ENCODE results near the gene PHETA2.
"Not testable (repeated sequence)": the region's sequence is repeated elsewhere in the genome, so short reads cannot be mapped to it uniquely, and the experiment has no call there.

PHETA2 gene

DNA sequence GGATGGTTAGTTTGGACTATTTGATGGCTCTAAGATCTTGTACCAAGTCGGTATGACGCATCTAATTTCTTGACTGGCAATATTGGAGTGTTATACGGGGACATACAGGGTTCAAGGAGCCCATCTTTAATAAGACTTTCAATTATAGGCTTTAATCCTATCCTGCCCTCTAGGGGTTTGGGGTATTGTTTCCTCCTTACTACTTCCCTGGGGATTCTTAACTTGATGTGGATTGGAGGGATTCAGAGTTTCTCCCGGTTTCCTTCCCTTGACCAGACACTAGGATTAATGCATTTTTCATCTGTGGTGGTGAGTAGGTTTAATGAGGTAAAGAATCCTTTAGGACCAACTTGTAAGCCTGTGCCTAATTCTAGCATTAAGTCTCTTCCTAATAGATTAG is 37.8 kb downstream of the PHETA2 start:
- H3K4me1 Mint-ChIP-seq (ENCODE audit: low read depth), result no peaks in the 10 kb centered on the region
- DNase-seq, result no peak
- H3K9me3 Mint-ChIP-seq, result peaks cover 9% of the 10 kb centered on the region
- H3K27me3 Mint-ChIP-seq, result no peaks in the 10 kb centered on the region
- H3K36me3 Mint-ChIP-seq (ENCODE audit: low read depth), result peaks cover 21% of the 10 kb centered on the region
- H3K4me3 Mint-ChIP-seq, result no peak overlapping the region
- H3K27ac Mint-ChIP-seq, result no peak overlapping the region

- H3K4me3 Mint-ChIP-seq; H3K27ac Mint-ChIP-seq; DNase-seq; H3K4me1 Mint-ChIP-seq (ENCODE audit: low read depth); H3K9me3 Mint-ChIP-seq; H3K27me3 Mint-ChIP-seq: not testable (repeated sequence)
- peaks cover 19% of the 10 kb centered on the region for H3K36me3 Mint-ChIP-seq (ENCODE audit: low read depth)
Observed at GRCh38 chr22:42112793-42113192, 38.7 kb downstream of the PHETA2 start.

- Mint-ChIP-seq H3K36me3 (ENCODE audit: low read depth) (peaks cover 15% of the 10 kb centered on the region), H3K4me1 (ENCODE audit: low read depth) (peaks cover 9% of the 10 kb centered on the region), H3K9me3 (peaks cover 9% of the 10 kb centered on the region), H3K4me3 (no peak overlapping the region), H3K27ac (no peak overlapping the region), H3K27me3 (no peaks in the 10 kb centered on the region)
- DNase-seq, result no peak
Observed at GRCh38 chr22:42114721-42115120, 40.7 kb downstream of the PHETA2 start.

- not testable (repeated sequence) for H3K27me3 Mint-ChIP-seq, DNase-seq, H3K4me3 Mint-ChIP-seq, H3K9me3 Mint-ChIP-seq, H3K27ac Mint-ChIP-seq
- Mint-ChIP-seq H3K4me1 (ENCODE audit: low read depth) (peaks cover 16% of the 10 kb centered on the region), H3K36me3 (ENCODE audit: low read depth) (peaks cover 15% of the 10 kb centered on the region)
Observed at GRCh38 chr22:42115420-42115830, 41.4 kb downstream of the PHETA2 start.

DNA sequence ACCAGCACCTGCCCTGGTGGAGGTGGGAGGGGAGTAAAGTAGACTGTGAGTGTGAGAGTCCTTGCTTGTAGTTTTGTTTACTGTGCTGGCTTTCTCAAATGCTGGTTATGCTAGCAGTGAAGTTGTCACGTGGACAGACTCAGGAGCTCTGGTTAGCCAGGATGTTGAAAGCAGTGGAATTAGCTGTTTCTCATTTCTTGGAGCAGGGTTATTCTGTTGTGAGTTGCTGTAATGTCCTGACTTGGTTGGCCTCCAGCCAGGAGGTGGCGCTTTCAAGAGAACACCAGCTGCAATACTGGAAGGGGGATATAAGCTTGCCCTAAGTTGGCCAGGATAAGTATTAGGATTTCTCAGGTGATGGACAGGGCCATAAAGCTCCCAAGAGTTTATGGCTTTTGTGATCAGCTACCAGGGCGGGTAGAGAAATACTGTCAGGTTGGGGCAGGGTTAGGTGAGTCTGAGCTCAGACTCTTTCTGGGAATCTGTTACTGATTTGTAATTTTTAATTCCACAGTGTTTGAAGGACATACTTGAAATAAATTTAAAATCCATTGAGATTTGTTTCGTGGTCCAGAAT is 42.9 kb downstream of the PHETA2 start:
- Mint-ChIP-seq H3K36me3 (ENCODE audit: low read depth) (peaks cover 15% of the 10 kb centered on the region), H3K4me1 (ENCODE audit: low read depth) (peaks cover 30% of the 10 kb centered on the region), H3K9me3 (peaks cover 9% of the 10 kb centered on the region), H3K27me3 (no peaks in the 10 kb centered on the region), H3K27ac (no peak overlapping the region), H3K4me3 (no peak overlapping the region)
- DNase-seq, result no peak

GRCh38 chr22:42120231-42121021 is 46.4 kb downstream of the PHETA2 start:
- DNase-seq, result peak; percentile 58
- H3K36me3 Mint-ChIP-seq (ENCODE audit: low read depth); H3K9me3 Mint-ChIP-seq; H3K27me3 Mint-ChIP-seq: not testable (repeated sequence)
- H3K4me1 Mint-ChIP-seq (ENCODE audit: low read depth), result peaks cover 36% of the 10 kb centered on the region
- peak overlapping the region; percentile 68 for H3K4me3 Mint-ChIP-seq
- peak overlapping the region; percentile 94 for H3K27ac Mint-ChIP-seq

- H3K9me3 Mint-ChIP-seq; H3K4me3 Mint-ChIP-seq; H3K27me3 Mint-ChIP-seq; DNase-seq; H3K27ac Mint-ChIP-seq; H3K36me3 Mint-ChIP-seq (ENCODE audit: low read depth): not testable (repeated sequence)
- H3K4me1 Mint-ChIP-seq (ENCODE audit: low read depth), result peaks cover 36% of the 10 kb centered on the region
Observed at GRCh38 chr22:42123529-42123928, 49.5 kb downstream of the PHETA2 start.

GRCh38 chr22:42127606-42128005 is 53.6 kb downstream of the PHETA2 start:
- H3K4me1 Mint-ChIP-seq (ENCODE audit: low read depth), result no peaks in the 10 kb centered on the region
- no peak overlapping the region for H3K27ac Mint-ChIP-seq
- no peaks in the 10 kb centered on the region for H3K9me3 Mint-ChIP-seq
- peaks cover 2% of the 10 kb centered on the region for H3K36me3 Mint-ChIP-seq (ENCODE audit: low read depth)
- no peaks in the 10 kb centered on the region for H3K27me3 Mint-ChIP-seq
- H3K4me3 Mint-ChIP-seq, result no peak overlapping the region
- no peak for DNase-seq

GRCh38 chr22:42128007-42128406 is 54.0 kb downstream of the PHETA2 start:
- not testable (repeated sequence) for H3K9me3 Mint-ChIP-seq; DNase-seq; H3K27ac Mint-ChIP-seq; H3K4me1 Mint-ChIP-seq (ENCODE audit: low read depth); H3K27me3 Mint-ChIP-seq; H3K4me3 Mint-ChIP-seq; H3K36me3 Mint-ChIP-seq (ENCODE audit: low read depth)

Data from activated T-cell treated with anti-CD3 and anti-CD28 coated beads, Interleukin-2, amount 50 U/mL, for 24 hours (primary cell).